Measurements from ENCODE around the gene MSH5. TPM values are rescaled to one million over a fixed set of nuclear protein-coding genes. Genes with fewer than 3 reads are reported as not detected.
A peak's percentile ranks its signal among the peaks of the same experiment; 100 is the strongest.
"Not testable (repeated sequence)": the region's sequence is repeated elsewhere in the genome, so short reads cannot be mapped to it uniquely, and the experiment has no call there.

MSH5 gene
- total and polyA plus RNA-seq, 4 donors: 5.9 to 15.1 (median 7.0) TPM; not detected in 1

DNA sequence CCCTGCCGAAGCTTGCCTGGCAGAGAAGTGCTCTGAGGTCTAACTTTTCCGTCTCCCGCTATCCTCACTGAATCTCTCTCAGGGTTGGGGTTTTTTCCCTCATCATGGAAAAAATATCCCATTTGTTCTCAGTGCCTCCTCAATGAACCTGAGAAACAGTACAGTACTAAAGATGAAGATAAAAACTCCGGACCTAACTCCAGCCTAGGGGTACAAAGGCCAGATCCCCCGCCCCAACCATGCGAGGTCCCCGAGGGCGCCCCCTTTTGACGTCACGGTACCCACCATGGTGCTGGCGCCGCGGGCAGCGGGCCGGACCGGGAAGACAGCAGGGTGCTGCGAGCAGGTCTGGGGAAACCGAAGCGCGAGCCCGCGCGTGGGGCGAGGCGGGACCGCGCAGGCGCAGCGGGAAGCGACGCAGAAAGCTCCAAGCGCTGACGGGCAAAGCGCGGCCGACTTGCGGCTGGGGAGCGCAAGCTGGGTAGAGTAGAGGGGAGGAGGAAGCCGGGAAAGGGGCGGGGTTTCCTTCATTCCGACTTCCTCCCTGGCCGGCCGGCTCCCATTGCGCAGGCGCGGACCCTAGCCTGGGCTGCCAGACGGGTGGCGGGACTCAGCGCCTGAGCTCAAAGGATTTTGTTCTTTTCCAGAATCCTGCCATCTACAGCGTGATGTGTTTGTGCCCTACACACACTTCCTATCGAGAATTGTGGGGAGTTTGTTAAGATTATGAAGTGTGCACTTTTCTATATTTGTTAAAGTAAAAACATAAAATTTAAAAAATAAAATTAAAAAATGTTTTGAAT lies 66.9 kb downstream of the MSH5 start, which contains the start of gene LSM2:
TSS of gene LSM2 (minus strand) at position 497 of the 803 bp plus-strand sequence. CDS start at position 288, 209 bp downstream.
- H3K27ac ChIP-seq (ENCODE audit: low read depth in 1 of 2, low read length in 2 of 2): peak within 1 kb of the TSS; percentile 69 to 76
- H3K9me3 ChIP-seq (ENCODE audit: control insufficient read depth, low read length): no peaks in the 10 kb centered on the region
- intact Hi-C loops (cut with DNase I): no loop called here
- no peaks in the 10 kb centered on the region for H3K4me1 ChIP-seq (ENCODE audit: control insufficient read depth in 1 of 2, insufficient read depth in 2 of 2, low read length in 2 of 2)
- WGBS, 2 donors: 0% methylated on average over 50 to 51 of the region's 51 CpGs
- peak within 1 kb of the TSS; percentile 55 to 56 for H3K4me3 ChIP-seq (ENCODE audit: low read length in 2 of 2)
- DNase-seq: peak; percentile 99
- H3K27me3 ChIP-seq (ENCODE audit: control insufficient read depth in 1 of 2, insufficient read depth in 2 of 2, low read length in 1 of 2): no peaks in the 10 kb centered on the region
- ATAC-seq (ENCODE audit: low FRiP score): peak; percentile 99
- no peaks in the 10 kb centered on the region for H3K36me3 ChIP-seq (ENCODE audit: control insufficient read depth in 1 of 2, insufficient read depth in 2 of 2, low read length in 1 of 2)

DNA sequence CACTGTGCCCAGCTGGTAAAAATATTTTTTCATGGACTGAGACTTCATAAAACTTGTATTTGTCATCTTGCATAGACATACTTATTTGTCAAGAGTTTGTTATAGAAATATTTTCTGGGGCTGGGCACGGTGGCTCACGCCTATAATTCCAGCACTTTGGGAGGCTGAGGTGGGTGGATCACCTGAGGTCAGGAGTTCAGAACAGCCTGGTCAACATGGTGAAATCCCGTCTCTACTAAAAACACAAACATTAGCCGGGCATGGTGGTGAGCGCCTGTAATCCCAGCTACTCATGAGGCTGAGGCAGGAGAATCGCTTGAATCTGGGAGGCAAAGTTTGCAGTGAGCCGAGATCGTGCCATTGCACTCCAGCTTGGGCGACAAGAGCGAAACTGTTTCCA lies 68.8 kb downstream of the MSH5 start:
- ATAC-seq (ENCODE audit: low FRiP score); H3K4me3 ChIP-seq (ENCODE audit: low read length in 2 of 2); H3K27ac ChIP-seq (ENCODE audit: low read depth in 1 of 2, low read length in 2 of 2); DNase-seq; H3K9me3 ChIP-seq (ENCODE audit: control insufficient read depth, low read length); H3K36me3 ChIP-seq (ENCODE audit: control insufficient read depth in 1 of 2, insufficient read depth in 2 of 2, low read length in 1 of 2); H3K27me3 ChIP-seq (ENCODE audit: control insufficient read depth in 1 of 2, insufficient read depth in 2 of 2, low read length in 1 of 2); H3K4me1 ChIP-seq (ENCODE audit: control insufficient read depth in 1 of 2, insufficient read depth in 2 of 2, low read length in 2 of 2); intact Hi-C loops (cut with DNase I): not testable (repeated sequence)
- 87 to 88% methylated on average over 10 of the region's 10 CpGs for WGBS, 2 donors

GRCh38 chr6:31811645-31812044 lies 71.8 kb downstream of the MSH5 start:
- intact Hi-C loops (cut with DNase I): no loop called here
- Histone ChIP-seq H3K27ac (ENCODE audit: low read depth in 1 of 2, low read length in 2 of 2) (no peak overlapping the region), H3K36me3 (ENCODE audit: control insufficient read depth in 1 of 2, insufficient read depth in 2 of 2, low read length in 1 of 2) (no peaks in the 10 kb centered on the region), H3K4me1 (ENCODE audit: control insufficient read depth in 1 of 2, insufficient read depth in 2 of 2, low read length in 2 of 2) (peaks cover 0 to 4% of the 10 kb centered on the region in 2 donors), H3K9me3 (ENCODE audit: control insufficient read depth, low read length) (no peaks in the 10 kb centered on the region), H3K4me3 (ENCODE audit: low read length in 2 of 2) (no peak overlapping the region), H3K27me3 (ENCODE audit: control insufficient read depth in 1 of 2, insufficient read depth in 2 of 2, low read length in 1 of 2) (no peaks in the 10 kb centered on the region)
- DNase-seq: no peak
- WGBS, 2 donors: 92 to 94% methylated on average over 12 of the region's 12 CpGs
- no peak for ATAC-seq (ENCODE audit: low FRiP score)

Small RNAs within 50 kb of the gene (microRNA-seq; reads per million reads assigned to microRNA genes)
- 0 to 1.8 reads per million in 2 donors for gene MIR4646

Other genes starting within 250 kb of the MSH5 start
Only the 30 nearest of the 43 such genes appear.
- 1 to 10 TPM; 1.4 to 3.6 TPM for gene LTB, start 157.6 kb upstream of the MSH5 start, total RNA-seq
- 1 to 10 TPM in 1 of 2 donors, under 1 TPM in 1; 0.88 to 2.5 TPM for gene LTB, start 157.6 kb upstream of the MSH5 start, polyA plus RNA-seq
- 10 to 100 TPM; 21.1 to 24.6 TPM for gene LST1, start 153.7 kb upstream of the MSH5 start, total RNA-seq
- gene LST1, start 153.7 kb upstream of the MSH5 start, polyA plus RNA-seq: 10 to 100 TPM in 1 of 2 donors, 1 to 10 TPM in 1; 7.9 to 23.4 TPM
- not detected for gene NCR3, start 147.0 kb upstream of the MSH5 start, total RNA-seq
- not detected for gene NCR3, start 147.0 kb upstream of the MSH5 start, polyA plus RNA-seq
- 10 to 100 TPM; 32.6 to 68.3 TPM for gene AIF1, start 124.8 kb upstream of the MSH5 start, total RNA-seq
- 100 to 1,000 TPM in 1 of 2 donors, 10 to 100 TPM in 1; 38.2 to 166 TPM for gene AIF1, start 124.8 kb upstream of the MSH5 start, polyA plus RNA-seq
- gene PRRC2A, start 119.3 kb upstream of the MSH5 start, total RNA-seq: 100 to 1,000 TPM; 154 to 164 TPM
- 100 to 1,000 TPM in 1 of 2 donors, 10 to 100 TPM in 1; 28.5 to 152 TPM for gene PRRC2A, start 119.3 kb upstream of the MSH5 start, polyA plus RNA-seq
- 100 to 1,000 TPM; 207 to 215 TPM for gene BAG6, start 87.3 kb upstream of the MSH5 start, total RNA-seq
- 100 to 1,000 TPM in 1 of 2 donors, 10 to 100 TPM in 1; 75.0 to 379 TPM for gene BAG6, start 87.3 kb upstream of the MSH5 start, polyA plus RNA-seq
- under 1 TPM; 0.42 to 0.96 TPM for gene APOM, start 84.1 kb upstream of the MSH5 start, total RNA-seq
- gene APOM, start 84.1 kb upstream of the MSH5 start, polyA plus RNA-seq: 1 to 10 TPM in 1 of 2 donors, not detected in 1; 2.6 TPM
- 10 to 100 TPM; 18.3 to 20.2 TPM for gene C6orf47, start 79.2 kb upstream of the MSH5 start, total RNA-seq
- gene C6orf47, start 79.2 kb upstream of the MSH5 start, polyA plus RNA-seq: 10 to 100 TPM in 1 of 2 donors, 1 to 10 TPM in 1; 7.5 to 12.0 TPM
- gene GPANK1, start 75.0 kb upstream of the MSH5 start, total RNA-seq: 10 to 100 TPM; 10.9 to 16.5 TPM
- gene GPANK1, start 75.0 kb upstream of the MSH5 start, polyA plus RNA-seq: 10 to 100 TPM; 15.9 to 22.8 TPM
- gene CSNK2B, start 73.9 kb upstream of the MSH5 start, total RNA-seq: 100 to 1,000 TPM; 100 to 106 TPM
- gene CSNK2B, start 73.9 kb upstream of the MSH5 start, polyA plus RNA-seq: 100 to 1,000 TPM; 122 to 191 TPM
- 10 to 100 TPM; 19.6 to 20.8 TPM for gene LY6G5B, start 70.0 kb upstream of the MSH5 start, total RNA-seq
- gene LY6G5B, start 70.0 kb upstream of the MSH5 start, polyA plus RNA-seq: 10 to 100 TPM in 1 of 2 donors, 1 to 10 TPM in 1; 1.6 to 25.1 TPM
- 1 to 10 TPM; 1.2 to 3.3 TPM for gene LY6G5C, start 58.9 kb upstream of the MSH5 start, total RNA-seq
- 1 to 10 TPM; 3.3 to 5.9 TPM for gene LY6G5C, start 58.9 kb upstream of the MSH5 start, polyA plus RNA-seq
- 10 to 100 TPM; 41.8 to 48.1 TPM for gene ABHD16A, start 36.7 kb upstream of the MSH5 start, total RNA-seq
- gene ABHD16A, start 36.7 kb upstream of the MSH5 start, polyA plus RNA-seq: 10 to 100 TPM; 12.9 to 50.1 TPM
- gene LY6G6F, start 33.1 kb upstream of the MSH5 start, total RNA-seq: not detected
- not detected for gene LY6G6F, start 33.1 kb upstream of the MSH5 start, polyA plus RNA-seq
- gene LY6G6D, start 24.7 kb upstream of the MSH5 start, total RNA-seq: not detected
- not detected for gene LY6G6D, start 24.7 kb upstream of the MSH5 start, polyA plus RNA-seq
- gene LY6G6C, start 18.3 kb upstream of the MSH5 start, total RNA-seq: not detected
- gene LY6G6C, start 18.3 kb upstream of the MSH5 start, polyA plus RNA-seq: not detected
- under 1 TPM; 0.84 to 0.96 TPM for gene MPIG6B, start 16.6 kb upstream of the MSH5 start, total RNA-seq
- not detected for gene MPIG6B, start 16.6 kb upstream of the MSH5 start, polyA plus RNA-seq
- gene DDAH2, start 10.7 kb upstream of the MSH5 start, total RNA-seq: 100 to 1,000 TPM; 122 to 133 TPM
- gene DDAH2, start 10.7 kb upstream of the MSH5 start, polyA plus RNA-seq: 100 to 1,000 TPM; 118 to 189 TPM
- 100 to 1,000 TPM; 303 to 322 TPM for gene CLIC1, start 3.5 kb upstream of the MSH5 start, total RNA-seq
- 100 to 1,000 TPM; 331 to 368 TPM for gene CLIC1, start 3.5 kb upstream of the MSH5 start, polyA plus RNA-seq
- gene SAPCD1, start 22.7 kb downstream of the MSH5 start, total RNA-seq: 1 to 10 TPM in 1 of 2 donors, under 1 TPM in 1; 0.68 to 2.9 TPM
- 1 to 10 TPM in 1 of 2 donors, not detected in 1; 3.2 TPM for gene SAPCD1, start 22.7 kb downstream of the MSH5 start, polyA plus RNA-seq
- 1 to 10 TPM in 1 of 2 donors, under 1 TPM in 1; 0.58 to 1.3 TPM for gene VWA7, start 37.3 kb downstream of the MSH5 start, total RNA-seq
- under 1 TPM in 1 of 2 donors, not detected in 1; 0.23 TPM for gene VWA7, start 37.3 kb downstream of the MSH5 start, polyA plus RNA-seq
- 10 to 100 TPM; 44.4 to 49.6 TPM for gene VARS1, start 55.7 kb downstream of the MSH5 start, total RNA-seq
- gene VARS1, start 55.7 kb downstream of the MSH5 start, polyA plus RNA-seq: 10 to 100 TPM in 1 of 2 donors, 1 to 10 TPM in 1; 9.8 to 26.4 TPM
- 10 to 100 TPM; 32.4 to 33.4 TPM for gene LSM2, start 67.0 kb downstream of the MSH5 start, total RNA-seq
- gene LSM2, start 67.0 kb downstream of the MSH5 start, polyA plus RNA-seq: 10 to 100 TPM; 41.7 to 42.2 TPM
- gene HSPA1L, start 75.3 kb downstream of the MSH5 start, total RNA-seq: 1 to 10 TPM; 1.9 TPM
- gene HSPA1L, start 75.3 kb downstream of the MSH5 start, polyA plus RNA-seq: 1 to 10 TPM; 1.3 to 2.1 TPM
- 100 to 1,000 TPM; 194 to 454 TPM for gene HSPA1A, start 75.5 kb downstream of the MSH5 start, total RNA-seq
- 10 to 100 TPM; 55.1 to 98.7 TPM for gene HSPA1A, start 75.5 kb downstream of the MSH5 start, polyA plus RNA-seq
- gene HSPA1B, start 87.7 kb downstream of the MSH5 start, total RNA-seq: 100 to 1,000 TPM; 155 to 332 TPM
- 10 to 100 TPM; 23.2 to 61.1 TPM for gene HSPA1B, start 87.7 kb downstream of the MSH5 start, polyA plus RNA-seq
- gene NEU1, start 122.8 kb downstream of the MSH5 start, total RNA-seq: 10 to 100 TPM; 23.9 to 24.6 TPM
- 10 to 100 TPM; 20.3 to 23.7 TPM for gene NEU1, start 122.8 kb downstream of the MSH5 start, polyA plus RNA-seq
- gene SLC44A4, start 139.0 kb downstream of the MSH5 start, total RNA-seq: 1 to 10 TPM in 1 of 2 donors, under 1 TPM in 1; 0.60 to 1.5 TPM
- 10 to 100 TPM in 1 of 2 donors, under 1 TPM in 1; 0.31 to 12.0 TPM for gene SLC44A4, start 139.0 kb downstream of the MSH5 start, polyA plus RNA-seq
- 10 to 100 TPM; 23.6 to 40.4 TPM for gene EHMT2, start 157.7 kb downstream of the MSH5 start, total RNA-seq
- gene EHMT2, start 157.7 kb downstream of the MSH5 start, polyA plus RNA-seq: 10 to 100 TPM; 16.7 to 56.8 TPM
- 1 to 10 TPM; 1.8 to 4.9 TPM for gene ZBTB12, start 162.1 kb downstream of the MSH5 start, total RNA-seq
- 1 to 10 TPM; 1.2 to 3.4 TPM for gene ZBTB12, start 162.1 kb downstream of the MSH5 start, polyA plus RNA-seq